Measurements from ENCODE around the gene FIBIN. TPM values are rescaled to one million over a fixed set of nuclear protein-coding genes. Genes with fewer than 3 reads are reported as not detected.

The FIBIN gene
- total RNA-seq, 4 donors from 2014 or later: 1.7 to 67.5 (median 6.1) TPM

GRCh38 chr11:27039873-27040272 lies 46.0 kb downstream of the FIBIN start:
- Histone ChIP-seq H3K36me3 (no peaks in the 10 kb centered on the region), H3K4me3 (no peak overlapping the region), H3K27ac (peak overlapping the region; percentile 22 to 84 (median 74)), H3K9me3 (peaks cover 0 to 15% (median 13%) of the 10 kb centered on the region in 3 donors), H3K27me3 (no peaks in the 10 kb centered on the region), H3K4me1 (peaks cover 6 to 35% (median 18%) of the 10 kb centered on the region in 3 donors)
- no peak for DNase-seq
- TF ChIP-seq POLR2A (IDR thresholded peaks at IDR 0.05) (no peak), CTCF (IDR thresholded peaks at IDR 0.05) (peak in 2 of 6 experiments; percentile 10 to 25)
- intact Hi-C loops (cut with DNase I): no loop called here
- 31 to 45% methylated on average over 3 of the region's 3 CpGs for WGBS, 2 donors

- no peaks in the 10 kb centered on the region for H3K27me3 ChIP-seq
- peaks cover 6 to 35% (median 18%) of the 10 kb centered on the region in 3 donors for H3K4me1 ChIP-seq
- no peak for DNase-seq
- peak within 1 kb of the TSS; percentile 60 to 84 (median 74) for H3K27ac ChIP-seq
- H3K4me3 ChIP-seq: peak within 1 kb of the TSS in 3 of 4 donors; percentile 12 to 33 (median 25)
- peaks cover 0 to 15% (median 13%) of the 10 kb centered on the region in 3 donors for H3K9me3 ChIP-seq
- TF ChIP-seq POLR2A (IDR thresholded peaks at IDR 0.05): no peak
- no peak for TF ChIP-seq CTCF (IDR thresholded peaks at IDR 0.05)
- 11 to 36% methylated on average over 3 to 4 of the region's 4 CpGs for WGBS, 2 donors
- H3K36me3 ChIP-seq: no peaks in the 10 kb centered on the region
- intact Hi-C loops (cut with DNase I): no loop called here
Measured at GRCh38 chr11:27040302-27041115, 46.6 kb downstream of the FIBIN start, which contains the start of gene BBOX1. BBOX1 (plus strand) TSS chr11:27040815; CDS start chr11:27055431, 14,616 bp downstream.

GRCh38 chr11:27041141-27041899 lies 47.4 kb downstream of the FIBIN start:
- Histone ChIP-seq H3K9me3 (peaks cover 0 to 15% (median 13%) of the 10 kb centered on the region in 3 donors), H3K36me3 (no peaks in the 10 kb centered on the region), H3K4me1 (peaks cover 6 to 35% (median 18%) of the 10 kb centered on the region in 3 donors), H3K4me3 (peak overlapping the region in 3 of 4 donors; percentile 12 to 33 (median 25)), H3K27me3 (no peaks in the 10 kb centered on the region), H3K27ac (peak overlapping the region; percentile 60 to 84 (median 74))
- DNase-seq: no peak
- intact Hi-C loops (cut with DNase I): no loop called here
- 15 to 34% methylated on average over 2 of the region's 2 CpGs for WGBS, 2 donors
- TF ChIP-seq POLR2A (IDR thresholded peaks at IDR 0.05): no peak
- no peak for TF ChIP-seq CTCF (IDR thresholded peaks at IDR 0.05)

Other genes starting within 250 kb of the FIBIN start
- gene BBOX1, start 46.7 kb downstream of the FIBIN start, total RNA-seq: 10 to 100 TPM in 3 of 4 donors, 1 to 10 TPM in 1; 6.0 to 25.9 (median 14.0) TPM

All from esophagus squamous epithelium (tissue), 5 donors.